Testis (tissue), 2 donors: Measurements from ENCODE around the gene STOX2.

ENCODE experiments used
- CTCF ChIP-seq, 3 experiments: fragments of 450-650 bp in 2 of 3; fragments of 200-600 bp in 1 of 3; sonication (generic) in 1 of 3; IDR thresholded peaks; one replicate each; pipeline ENCODE4 v1.5.1; 2016 to 2019; ENCODE audit warnings: antibody characterized with exemption in 3 of 3, mild to moderate bottlenecking in 2 of 3, moderate library complexity in 1 of 3
- POLR2A ChIP-seq: fragments of 450-650 bp; IDR thresholded peaks from one replicate; pipeline ENCODE4 v1.6.1; 2017; ENCODE audit warnings: antibody characterized with exemption, mild to moderate bottlenecking, moderate library complexity

GRCh38 chr4:183905593-183906488, 734 bp downstream of the STOX2 start:
- no peak for TF ChIP-seq CTCF (IDR thresholded peaks at IDR 0.05)
- TF ChIP-seq POLR2A = no peak
